Prostate gland (tissue), 2 donors: Measurements from ENCODE around the gene POU6F2. TPM values are rescaled to one million over a fixed set of nuclear protein-coding genes. Genes with fewer than 3 reads are reported as not detected.
A peak's percentile ranks its signal among the peaks of the same experiment; 100 is the strongest.

ENCODE experiments used
- DNase-seq: peaks from one replicate; pipeline ENCODE4 v3.0.0-alpha.2; 2019; ENCODE audit warnings: low spot score
- H3K27ac ChIP-seq, 2 donors: fragments of 200-600 bp; sonication (generic); 2 replicates each; pipeline ENCODE4 v1.5.1; 2017 to 2019
- H3K27me3 ChIP-seq: fragments of 200-600 bp; sonication (generic); replicated peaks from 2 replicates; pipeline ENCODE4 v1.5.1; 2019; ENCODE audit not compliant: insufficient read depth
- H3K36me3 ChIP-seq, 2 donors: fragments of 200-600 bp; sonication (generic); 1 replicate in 1 of 2; 2 replicates in 1 of 2; pipeline versions ENCODE4 v1.5.1 to v1.8.1; 2017 to 2019
- H3K4me1 ChIP-seq: fragments of 200-600 bp; sonication (generic); replicated peaks from 2 replicates; pipeline ENCODE4 v1.5.1; 2019
- H3K4me3 ChIP-seq, 2 donors: fragments of 200-600 bp; sonication (generic); 2 replicates each; pipeline ENCODE4 v1.5.1; 2017 to 2019
- H3K9me3 ChIP-seq: fragments of 200-600 bp; sonication (generic); 2 replicates; pipeline ENCODE4 v1.5.1; 2017
- POLR2A ChIP-seq: fragments of 450-650 bp; IDR thresholded peaks from one replicate; pipeline ENCODE4 v1.6.1; 2016; ENCODE audit warnings: antibody characterized with exemption, mild to moderate bottlenecking
- POLR2AphosphoS5 ChIP-seq: sonication (generic); formaldehyde crosslinking; IDR thresholded peaks from one replicate; pipeline ENCODE4 v1.6.1; 2017; ENCODE audit warnings: antibody characterized with exemption
- WGBS: methylation state at CpG from one replicate; pipeline ENCODE4 v1.1.5; 2018; 5-methylcytosine and 5-hydroxymethylcytosine counted together
- intact Hi-C: fragments of 100-400 bp; cut with DNase I; formaldehyde crosslinking; loops from one replicate; pipeline ENCODE4 v1.14.2; 2022
- total RNA-seq, 2 donors: library from RNA; depleted of rRNA; stranded (reverse); fragments of >200 nt; gene quantifications; one replicate each; pipeline ENCODE4 v1.1.0, GENCODE V29; 2016
- TF ChIP-seq, protein P1 (sequence below), 4 experiments: fragments of 200-600 bp in 2 of 4; fragments of 450-650 bp in 2 of 4; sonication (generic) in 2 of 4; IDR thresholded peaks; 1 replicate in 3 of 4; 2 replicates in 1 of 4; pipeline ENCODE4 v1.5.1; 2016 to 2019; ENCODE audit warnings: antibody characterized with exemption in 4 of 4, mild to moderate bottlenecking in 2 of 4, moderate library complexity in 2 of 4

The POU6F2 gene
- total RNA-seq, 2 donors from 2014 or later: 2.4 TPM; not detected in 1

GRCh38 chr7:39069031-39069430 lies 91.3 kb downstream of the POU6F2 start:
- DNase-seq: no peak
- no peaks in the 10 kb centered on the region for H3K4me1 ChIP-seq
- no peaks in the 10 kb centered on the region for H3K27me3 ChIP-seq
- TF ChIP-seq, protein P1, sequence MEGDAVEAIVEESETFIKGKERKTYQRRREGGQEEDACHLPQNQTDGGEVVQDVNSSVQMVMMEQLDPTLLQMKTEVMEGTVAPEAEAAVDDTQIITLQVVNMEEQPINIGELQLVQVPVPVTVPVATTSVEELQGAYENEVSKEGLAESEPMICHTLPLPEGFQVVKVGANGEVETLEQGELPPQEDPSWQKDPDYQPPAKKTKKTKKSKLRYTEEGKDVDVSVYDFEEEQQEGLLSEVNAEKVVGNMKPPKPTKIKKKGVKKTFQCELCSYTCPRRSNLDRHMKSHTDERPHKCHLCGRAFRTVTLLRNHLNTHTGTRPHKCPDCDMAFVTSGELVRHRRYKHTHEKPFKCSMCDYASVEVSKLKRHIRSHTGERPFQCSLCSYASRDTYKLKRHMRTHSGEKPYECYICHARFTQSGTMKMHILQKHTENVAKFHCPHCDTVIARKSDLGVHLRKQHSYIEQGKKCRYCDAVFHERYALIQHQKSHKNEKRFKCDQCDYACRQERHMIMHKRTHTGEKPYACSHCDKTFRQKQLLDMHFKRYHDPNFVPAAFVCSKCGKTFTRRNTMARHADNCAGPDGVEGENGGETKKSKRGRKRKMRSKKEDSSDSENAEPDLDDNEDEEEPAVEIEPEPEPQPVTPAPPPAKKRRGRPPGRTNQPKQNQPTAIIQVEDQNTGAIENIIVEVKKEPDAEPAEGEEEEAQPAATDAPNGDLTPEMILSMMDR (IDR thresholded peaks at IDR 0.05): no peak
- TF ChIP-seq POLR2AphosphoS5 (no peak), POLR2A (no peak)
- 83% methylated on average over 5 of the region's 5 CpGs for WGBS
- H3K4me3 ChIP-seq: no peak overlapping the region
- no peak overlapping the region for H3K27ac ChIP-seq
- H3K36me3 ChIP-seq: no peaks in the 10 kb centered on the region
- H3K9me3 ChIP-seq: no peaks in the 10 kb centered on the region
- intact Hi-C loops: no loop called here

DNA sequence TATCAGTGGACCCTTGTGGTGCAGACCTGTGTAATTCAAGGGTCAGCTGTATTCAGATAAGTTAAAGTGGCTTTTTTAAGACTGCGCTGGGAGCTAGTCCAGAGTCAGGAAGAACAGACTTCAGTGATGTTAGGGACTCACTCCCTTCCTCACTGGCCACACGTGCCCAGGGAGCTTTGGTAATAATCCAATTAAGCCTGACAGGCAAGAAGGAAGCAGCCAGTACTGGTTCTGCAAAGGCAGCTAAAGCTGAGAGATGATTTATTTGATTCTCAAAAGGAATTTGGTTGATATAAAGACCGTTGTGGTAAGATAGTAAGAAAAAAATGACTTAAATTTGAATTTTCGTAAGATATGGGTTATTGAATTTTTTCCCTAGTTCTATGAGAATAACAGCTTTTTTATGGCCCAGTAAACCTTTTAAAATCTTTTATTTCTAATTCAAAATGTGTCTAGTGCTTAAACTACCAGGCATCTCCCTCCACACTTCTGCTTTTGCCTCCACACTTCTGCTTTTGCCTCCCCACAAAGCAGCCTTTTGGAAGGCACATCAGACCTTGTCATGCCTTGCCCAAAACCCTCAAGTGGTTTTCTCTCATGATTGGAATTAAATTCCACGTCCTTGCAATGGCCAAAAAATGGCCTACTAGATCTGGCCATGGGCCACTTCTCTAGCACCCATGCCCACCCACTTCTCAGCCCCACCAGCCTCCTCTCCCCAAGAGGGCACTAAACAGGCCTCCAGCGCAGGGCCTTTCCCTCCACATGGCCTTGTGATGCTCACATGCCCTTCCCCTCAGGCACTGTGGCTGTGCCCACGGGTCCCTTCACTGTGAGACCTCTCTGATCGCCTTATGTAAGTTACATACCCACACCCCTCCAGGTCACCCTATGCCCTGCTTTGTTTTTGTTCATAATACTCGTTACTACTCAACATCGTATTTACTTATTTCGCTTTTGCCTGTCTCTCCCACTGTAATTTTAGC lies 92.5 kb downstream of the POU6F2 start:
- Histone ChIP-seq H3K4me1 (no peaks in the 10 kb centered on the region), H3K9me3 (no peaks in the 10 kb centered on the region), H3K27ac (no peak overlapping the region), H3K4me3 (no peak overlapping the region), H3K36me3 (no peaks in the 10 kb centered on the region), H3K27me3 (no peaks in the 10 kb centered on the region)
- WGBS: 72% methylated on average over 11 of the region's 11 CpGs
- intact Hi-C loops: no loop called here
- no peak for TF ChIP-seq POLR2A
- TF ChIP-seq POLR2AphosphoS5: no peak
- TF ChIP-seq, protein P1 (IDR thresholded peaks at IDR 0.05): no peak
- DNase-seq: no peak

GRCh38 chr7:39071116-39071515 lies 93.4 kb downstream of the POU6F2 start:
- Histone ChIP-seq H3K36me3 (no peaks in the 10 kb centered on the region), H3K9me3 (no peaks in the 10 kb centered on the region), H3K4me3 (no peak overlapping the region), H3K27me3 (no peaks in the 10 kb centered on the region), H3K27ac (no peak overlapping the region), H3K4me1 (no peaks in the 10 kb centered on the region)
- no peak for DNase-seq
- intact Hi-C loops: no loop called here
- WGBS: 91% methylated on average over 5 of the region's 5 CpGs
- TF ChIP-seq POLR2A: no peak
- TF ChIP-seq, protein P1 (IDR thresholded peaks at IDR 0.05): no peak
- TF ChIP-seq POLR2AphosphoS5: no peak

- Histone ChIP-seq H3K4me1 (no peaks in the 10 kb centered on the region), H3K9me3 (no peaks in the 10 kb centered on the region), H3K4me3 (no peak overlapping the region), H3K36me3 (no peaks in the 10 kb centered on the region), H3K27ac (no peak overlapping the region), H3K27me3 (peaks cover under 1% of the 10 kb centered on the region)
- intact Hi-C loops: no loop called here
- DNase-seq: peak; percentile 10
- 9% methylated on average over 8 of the region's 8 CpGs for WGBS
- TF ChIP-seq POLR2AphosphoS5: no peak
- TF ChIP-seq, protein P1 (IDR thresholded peaks at IDR 0.05): no peak
- no peak for TF ChIP-seq POLR2A
These were observed 95.7 kb downstream of the POU6F2 start for GRCh38 chr7:39073432-39073831.

- no peak overlapping the region for H3K27ac ChIP-seq
- H3K27me3 ChIP-seq: peaks cover 4% of the 10 kb centered on the region
- H3K9me3 ChIP-seq: no peaks in the 10 kb centered on the region
- 95% methylated on average over 1 of the region's 1 CpG for WGBS
- DNase-seq: no peak
- no peak for TF ChIP-seq POLR2A
- TF ChIP-seq, protein P1 (IDR thresholded peaks at IDR 0.05): no peak
- no peak for TF ChIP-seq POLR2AphosphoS5
- H3K4me1 ChIP-seq: no peaks in the 10 kb centered on the region
- no peaks in the 10 kb centered on the region for H3K36me3 ChIP-seq
- no peak overlapping the region for H3K4me3 ChIP-seq
- intact Hi-C loops: no loop called here
These were observed 97.5 kb downstream of the POU6F2 start for GRCh38 chr7:39075210-39075609.
